Endodermal cell (in vitro differentiated cells): Measurements from ENCODE around the gene BRD3OS. TPM values are rescaled to one million over a fixed set of nuclear protein-coding genes. Genes with fewer than 3 reads are reported as not detected.

Experiments
- DNase-seq: peaks from one replicate; pipeline ENCODE4 v3.0.0-alpha.2; 2017
- H3K27ac ChIP-seq: 2 replicates; pipeline ENCODE4 v1.5.1; 2013; ENCODE audit warnings: mild to moderate bottlenecking, low read depth, low read length, moderate library complexity
- H3K27me3 ChIP-seq: 2 replicates; pipeline ENCODE4 v1.6.1; 2013; ENCODE audit warnings: mild to moderate bottlenecking, low read length, moderate library complexity; ENCODE audit not compliant: insufficient read depth, control insufficient read depth, poor library complexity, severe bottlenecking
- H3K36me3 ChIP-seq: 2 replicates; pipeline ENCODE4 v1.7.0; 2013; ENCODE audit warnings: mild to moderate bottlenecking, low read length, moderate library complexity; ENCODE audit not compliant: control insufficient read depth, insufficient read depth
- H3K4me1 ChIP-seq: one replicate; pipeline ENCODE4 v1.7.0; 2013; ENCODE audit warnings: low read length; ENCODE audit not compliant: control insufficient read depth, insufficient read depth
- H3K4me3 ChIP-seq: 2 replicates; pipeline ENCODE4 v1.5.1; 2013; ENCODE audit warnings: mild to moderate bottlenecking, low read length, moderate library complexity
- H3K9ac ChIP-seq: 2 replicates; pipeline ENCODE4 v1.6.1; 2013; ENCODE audit warnings: mild to moderate bottlenecking, low read length, moderate library complexity; ENCODE audit not compliant: poor library complexity, severe bottlenecking; ENCODE audit errors: extremely low read depth
- H3K9me3 ChIP-seq: 2 replicates; pipeline ENCODE4 v1.6.1; 2013; ENCODE audit warnings: mild to moderate bottlenecking, low read length, moderate library complexity; ENCODE audit not compliant: control insufficient read depth
- H3K27ac Mint-ChIP-seq: 2 replicates; pipeline ENCODE4 v1.8.0; 2020; ENCODE audit warnings: mixed read lengths
- H3K27me3 Mint-ChIP-seq: 2 replicates; pipeline ENCODE4 v1.8.0; 2021; ENCODE audit warnings: mild to moderate bottlenecking, mixed read lengths; ENCODE audit not compliant: insufficient read depth
- H3K36me3 Mint-ChIP-seq: 2 replicates; pipeline ENCODE4 v1.8.0; 2020; ENCODE audit warnings: low read depth, mixed read lengths
- H3K4me1 Mint-ChIP-seq: 2 replicates; pipeline ENCODE4 v1.8.0; 2020; ENCODE audit warnings: mixed read lengths
- H3K4me3 Mint-ChIP-seq: 2 replicates; pipeline ENCODE4 v1.8.0; 2020; ENCODE audit warnings: mild to moderate bottlenecking, moderate library complexity, mixed read lengths
- H3K9me3 Mint-ChIP-seq: 2 replicates; pipeline ENCODE4 v1.8.0; 2020; ENCODE audit warnings: mild to moderate bottlenecking, mixed read lengths
- WGBS, 2 experiments: methylation state at CpG; one replicate each; pipeline versions ENCODE4 v1.1.5 to v1.1.7; 2013; ENCODE audit warnings: missing lambda C conversion rate in 2 of 2, mixed read lengths in 1 of 2; ENCODE audit not compliant: insufficient coverage in 1 of 2, insufficient read length in 1 of 2; 5-methylcytosine and 5-hydroxymethylcytosine counted together
- total RNA-seq, 2 donors: library from RNA; stranded (reverse); fragmentation: NEBNext Ultra II Directional in 1 of 2; extraction: Animal tissue kit (Norgen Biotek cat#: 25700) in 1 of 2; gene quantifications; 2 replicates in 1 of 2; 3 replicates in 1 of 2; pipeline ENCODE4 v1.2.1, GENCODE V29; 2021
- TF ChIP-seq, protein P1 (sequence below): fragments of 200-600 bp; sonication (generic); conservative IDR thresholded peaks from 2 replicates; pipeline ENCODE4 v1.5.0; 2021; ENCODE audit warnings: antibody characterized with exemption, mild to moderate bottlenecking

The BRD3OS gene
- total RNA-seq, 2 donors from 2014 or later = 19.0 to 26.5 TPM

DNA sequence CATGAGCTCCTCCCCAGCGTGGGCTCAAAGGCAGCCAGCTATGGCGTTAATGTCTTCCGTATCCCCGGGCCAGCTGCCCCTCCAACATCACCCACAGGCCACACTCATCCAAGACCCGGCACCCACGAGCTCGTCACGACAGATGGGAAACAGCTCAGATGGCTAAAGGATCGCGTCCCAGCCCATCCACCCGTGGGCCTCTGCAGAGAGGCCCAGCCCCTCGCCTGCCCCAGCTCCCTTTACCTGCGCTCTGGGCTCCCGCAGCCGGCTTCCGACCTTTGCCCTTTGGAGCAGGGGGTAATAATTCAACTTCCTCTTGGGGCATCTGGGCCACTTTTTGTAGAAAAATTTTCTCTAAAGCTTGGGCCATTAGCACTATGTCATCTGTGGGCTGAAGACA is 26.0 kb downstream of the BRD3OS start:
- Histone ChIP-seq H3K4me1 (no peaks in the 10 kb centered on the region), H3K27ac (no peak overlapping the region), H3K4me3 (no peak overlapping the region), H3K9me3 (no peaks in the 10 kb centered on the region), H3K27me3 (no peaks in the 10 kb centered on the region), H3K36me3 (peaks cover 33% of the 10 kb centered on the region), H3K9ac (no peak overlapping the region)
- H3K4me1 Mint-ChIP-seq = no peaks in the 10 kb centered on the region
- TF ChIP-seq, protein P1, sequence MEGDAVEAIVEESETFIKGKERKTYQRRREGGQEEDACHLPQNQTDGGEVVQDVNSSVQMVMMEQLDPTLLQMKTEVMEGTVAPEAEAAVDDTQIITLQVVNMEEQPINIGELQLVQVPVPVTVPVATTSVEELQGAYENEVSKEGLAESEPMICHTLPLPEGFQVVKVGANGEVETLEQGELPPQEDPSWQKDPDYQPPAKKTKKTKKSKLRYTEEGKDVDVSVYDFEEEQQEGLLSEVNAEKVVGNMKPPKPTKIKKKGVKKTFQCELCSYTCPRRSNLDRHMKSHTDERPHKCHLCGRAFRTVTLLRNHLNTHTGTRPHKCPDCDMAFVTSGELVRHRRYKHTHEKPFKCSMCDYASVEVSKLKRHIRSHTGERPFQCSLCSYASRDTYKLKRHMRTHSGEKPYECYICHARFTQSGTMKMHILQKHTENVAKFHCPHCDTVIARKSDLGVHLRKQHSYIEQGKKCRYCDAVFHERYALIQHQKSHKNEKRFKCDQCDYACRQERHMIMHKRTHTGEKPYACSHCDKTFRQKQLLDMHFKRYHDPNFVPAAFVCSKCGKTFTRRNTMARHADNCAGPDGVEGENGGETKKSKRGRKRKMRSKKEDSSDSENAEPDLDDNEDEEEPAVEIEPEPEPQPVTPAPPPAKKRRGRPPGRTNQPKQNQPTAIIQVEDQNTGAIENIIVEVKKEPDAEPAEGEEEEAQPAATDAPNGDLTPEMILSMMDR = no peak
- H3K9me3 Mint-ChIP-seq = no peaks in the 10 kb centered on the region
- H3K4me3 Mint-ChIP-seq = no peak overlapping the region
- no peak for DNase-seq
- H3K27ac Mint-ChIP-seq = peak overlapping the region; percentile 85
- peaks cover 43% of the 10 kb centered on the region for H3K36me3 Mint-ChIP-seq
- no peaks in the 10 kb centered on the region for H3K27me3 Mint-ChIP-seq
- WGBS, 2 experiments = 94 to 100% methylated on average over 7 to 16 of the region's 16 CpGs

DNA sequence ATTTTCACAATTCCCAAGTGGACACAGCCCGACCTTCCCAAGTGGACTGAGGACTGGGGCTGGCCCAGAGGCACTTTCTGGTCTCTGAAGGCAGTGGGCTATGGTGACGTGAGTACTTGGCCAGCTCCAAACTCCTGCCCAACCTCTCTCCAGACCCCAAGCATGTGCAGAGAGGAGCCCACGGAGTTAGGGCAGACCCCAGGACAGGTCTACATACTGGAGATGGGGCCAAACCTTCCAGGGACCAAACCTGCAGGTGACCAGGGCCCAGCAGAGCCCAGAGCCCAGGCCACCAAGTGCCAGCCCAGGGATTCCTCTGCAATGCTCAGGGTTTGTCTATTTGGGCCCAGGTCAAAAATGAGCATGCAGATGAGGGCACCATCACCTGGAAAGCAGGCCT is 27.2 kb downstream of the BRD3OS start:
- H3K27me3 Mint-ChIP-seq = no peaks in the 10 kb centered on the region

DNA sequence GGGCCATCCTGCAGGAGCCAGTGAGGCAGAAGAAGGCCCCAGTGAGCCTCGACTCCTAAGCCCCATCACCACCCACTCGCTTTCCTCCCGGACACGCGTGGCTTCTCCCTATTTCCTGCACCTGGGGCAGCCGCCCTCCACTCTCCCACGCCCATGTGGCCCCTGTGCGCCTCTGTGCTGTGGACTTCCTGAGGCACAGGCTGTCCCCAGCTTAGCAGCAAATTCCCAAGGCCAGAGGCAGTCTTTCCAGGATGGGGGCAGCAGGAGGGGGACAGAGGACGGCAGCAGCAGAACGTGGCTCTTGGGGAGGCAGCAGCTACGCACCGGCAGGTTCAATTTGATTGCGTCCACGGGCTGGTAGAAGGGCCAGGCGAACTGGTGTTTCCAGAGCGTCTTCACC is 27.7 kb downstream of the BRD3OS start:
- no peak overlapping the region for H3K9ac ChIP-seq
- TF ChIP-seq, protein P1 = no peak
- no peaks in the 10 kb centered on the region for H3K4me1 ChIP-seq
- peaks cover 24% of the 10 kb centered on the region for H3K36me3 ChIP-seq
- DNase-seq = no peak
- WGBS, 2 experiments = 93 to 95% methylated on average over 13 to 16 of the region's 16 CpGs
- H3K27me3 ChIP-seq = no peaks in the 10 kb centered on the region
- H3K36me3 Mint-ChIP-seq = peaks cover 35% of the 10 kb centered on the region
- H3K9me3 ChIP-seq = no peaks in the 10 kb centered on the region
- no peak overlapping the region for H3K27ac ChIP-seq
- no peak overlapping the region for H3K4me3 Mint-ChIP-seq
- H3K4me1 Mint-ChIP-seq = peaks cover 9% of the 10 kb centered on the region
- no peaks in the 10 kb centered on the region for H3K27me3 Mint-ChIP-seq
- no peak overlapping the region for H3K4me3 ChIP-seq
- no peaks in the 10 kb centered on the region for H3K9me3 Mint-ChIP-seq
- H3K27ac Mint-ChIP-seq = no peak overlapping the region

More for the DNA sequence above, 27.2 kb downstream of the BRD3OS start:
- 67 to 98% methylated on average over 1 to 3 of the region's 3 CpGs for WGBS, 2 experiments
- no peaks in the 10 kb centered on the region for H3K9me3 Mint-ChIP-seq
- no peak overlapping the region for H3K27ac Mint-ChIP-seq
- Histone ChIP-seq H3K27ac (no peak overlapping the region), H3K4me1 (no peaks in the 10 kb centered on the region), H3K4me3 (no peak overlapping the region), H3K9me3 (no peaks in the 10 kb centered on the region), H3K36me3 (peaks cover 28% of the 10 kb centered on the region), H3K27me3 (no peaks in the 10 kb centered on the region), H3K9ac (no peak overlapping the region)
- H3K4me1 Mint-ChIP-seq = peaks cover 8% of the 10 kb centered on the region
- H3K4me3 Mint-ChIP-seq = no peak overlapping the region
- no peak for DNase-seq
- TF ChIP-seq, protein P1 = no peak
- peaks cover 37% of the 10 kb centered on the region for H3K36me3 Mint-ChIP-seq
